Tibial nerve (tissue), 4 donors: ENCODE data around the gene CDK13. TPM values are rescaled to one million over a fixed set of nuclear protein-coding genes. Genes with fewer than 3 reads are reported as not detected.

Experiments used
- DNase-seq, 2 donors: peaks; one replicate each; pipeline ENCODE4 v3.0.0-alpha.2; 2019; ENCODE audit warnings: low spot score in 2 of 2
- H3K27ac ChIP-seq, 4 donors: fragments of 200-600 bp; sonication (generic) in 3 of 4; one replicate each; pipeline ENCODE4 v1.5.1; 2017 to 2019; ENCODE audit warnings: mild to moderate bottlenecking in 1 of 4
- H3K27me3 ChIP-seq, 2 donors: fragments of 200-600 bp; sonication (generic) in 1 of 2; one replicate each; pipeline versions ENCODE4 v1.5.1 to v1.6.0; 2017 to 2019
- H3K36me3 ChIP-seq, 3 donors: fragments of 200-600 bp; sonication (generic); one replicate each; pipeline ENCODE4 v1.5.1; 2018 to 2019
- H3K4me1 ChIP-seq, 4 donors: fragments of 200-600 bp; sonication (generic) in 3 of 4; one replicate each; pipeline ENCODE4 v1.5.1; 2017 to 2019
- H3K4me3 ChIP-seq, 4 donors: fragments of 200-600 bp; sonication (generic) in 3 of 4; one replicate each; pipeline ENCODE4 v1.5.1; 2017 to 2019; ENCODE audit warnings: mild to moderate bottlenecking in 1 of 4, moderate library complexity in 1 of 4
- H3K9me3 ChIP-seq, 4 donors: fragments of 200-600 bp; sonication (generic) in 3 of 4; one replicate each; pipeline ENCODE4 v1.5.1; 2017 to 2019
- EP300 ChIP-seq, 2 donors: sonication (generic); formaldehyde crosslinking; IDR thresholded peaks; one replicate each; pipeline ENCODE4 v1.6.1; 2017; ENCODE audit warnings: antibody characterized with exemption in 2 of 2, mild to moderate bottlenecking in 1 of 2
- POLR2A ChIP-seq, 2 donors: fragments of 450-650 bp; IDR thresholded peaks; one replicate each; pipeline ENCODE4 v1.6.1; 2017; ENCODE audit warnings: antibody characterized with exemption in 2 of 2, mild to moderate bottlenecking in 2 of 2, moderate library complexity in 2 of 2
- WGBS, 2 donors: methylation state at CpG; one replicate each; pipeline ENCODE4 v1.1.5; 2018; 5-methylcytosine and 5-hydroxymethylcytosine counted together
- total RNA-seq, 4 donors: library from RNA; depleted of rRNA; stranded (reverse); fragments of >200 nt; gene quantifications; one replicate each; pipeline ENCODE4 v1.1.0, GENCODE V29; 2016
- TF ChIP-seq, protein P1 (sequence below), 5 experiments: fragments of 200-600 bp in 3 of 5; fragments of 450-650 bp in 2 of 5; sonication (generic) in 3 of 5; IDR thresholded peaks; one replicate each; pipeline ENCODE4 v1.5.1; 2016 to 2019; ENCODE audit warnings: antibody characterized with exemption in 5 of 5, mild to moderate bottlenecking in 3 of 5, moderate library complexity in 2 of 5

The CDK13 gene
- total RNA-seq, 4 donors from 2014 or later, result 87.8 to 128 (median 114) TPM

- H3K27me3 ChIP-seq, result no peaks in the 10 kb centered on the region
- H3K27ac ChIP-seq, result no peak overlapping the region
- no peak for DNase-seq
- WGBS, 2 donors, result 98 to 99% methylated on average over 3 of the region's 3 CpGs
- H3K9me3 ChIP-seq, result no peaks in the 10 kb centered on the region
- peaks cover 0 to 40% (median 0%) of the 10 kb centered on the region in 3 donors for H3K36me3 ChIP-seq
- TF ChIP-seq POLR2A (IDR thresholded peaks at IDR 0.05) (no peak), EP300 (IDR thresholded peaks at IDR 0.05) (no peak)
- TF ChIP-seq, protein P1, sequence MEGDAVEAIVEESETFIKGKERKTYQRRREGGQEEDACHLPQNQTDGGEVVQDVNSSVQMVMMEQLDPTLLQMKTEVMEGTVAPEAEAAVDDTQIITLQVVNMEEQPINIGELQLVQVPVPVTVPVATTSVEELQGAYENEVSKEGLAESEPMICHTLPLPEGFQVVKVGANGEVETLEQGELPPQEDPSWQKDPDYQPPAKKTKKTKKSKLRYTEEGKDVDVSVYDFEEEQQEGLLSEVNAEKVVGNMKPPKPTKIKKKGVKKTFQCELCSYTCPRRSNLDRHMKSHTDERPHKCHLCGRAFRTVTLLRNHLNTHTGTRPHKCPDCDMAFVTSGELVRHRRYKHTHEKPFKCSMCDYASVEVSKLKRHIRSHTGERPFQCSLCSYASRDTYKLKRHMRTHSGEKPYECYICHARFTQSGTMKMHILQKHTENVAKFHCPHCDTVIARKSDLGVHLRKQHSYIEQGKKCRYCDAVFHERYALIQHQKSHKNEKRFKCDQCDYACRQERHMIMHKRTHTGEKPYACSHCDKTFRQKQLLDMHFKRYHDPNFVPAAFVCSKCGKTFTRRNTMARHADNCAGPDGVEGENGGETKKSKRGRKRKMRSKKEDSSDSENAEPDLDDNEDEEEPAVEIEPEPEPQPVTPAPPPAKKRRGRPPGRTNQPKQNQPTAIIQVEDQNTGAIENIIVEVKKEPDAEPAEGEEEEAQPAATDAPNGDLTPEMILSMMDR (IDR thresholded peaks at IDR 0.05), result no peak
- no peak overlapping the region for H3K4me3 ChIP-seq
- no peaks in the 10 kb centered on the region for H3K4me1 ChIP-seq
These were observed 74.8 kb downstream of the CDK13 start for GRCh38 chr7:40024841-40025240.

DNA sequence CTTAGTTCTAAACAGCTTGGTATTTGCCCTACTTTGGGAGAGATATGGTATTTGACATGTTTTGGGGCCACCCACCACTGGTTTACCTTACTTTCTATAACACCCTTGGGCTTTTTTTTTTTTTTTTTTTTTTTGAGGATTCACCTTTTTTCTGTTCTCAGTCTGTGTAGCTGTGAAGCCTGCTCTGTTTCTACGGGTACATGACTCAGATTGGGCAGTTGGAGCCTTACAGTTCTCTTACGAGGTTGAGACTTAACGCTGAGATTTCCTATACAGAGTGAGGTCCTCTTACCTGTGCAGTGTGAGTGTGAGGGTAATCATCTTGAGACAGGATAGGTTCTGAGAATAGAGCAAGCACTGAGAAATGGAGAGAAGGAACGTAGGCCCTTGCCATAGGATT lies 77.5 kb downstream of the CDK13 start:
- 93 to 97% methylated on average over 4 of the region's 4 CpGs for WGBS, 2 donors
- TF ChIP-seq, protein P1 (IDR thresholded peaks at IDR 0.05), result no peak
- TF ChIP-seq EP300 (IDR thresholded peaks at IDR 0.05) (no peak), POLR2A (IDR thresholded peaks at IDR 0.05) (no peak)
- Histone ChIP-seq H3K27ac (no peak overlapping the region), H3K4me3 (no peak overlapping the region), H3K36me3 (peaks cover 0 to 48% (median 0%) of the 10 kb centered on the region in 3 donors), H3K27me3 (no peaks in the 10 kb centered on the region), H3K4me1 (no peaks in the 10 kb centered on the region), H3K9me3 (no peaks in the 10 kb centered on the region)
- DNase-seq, result no peak

GRCh38 chr7:40033826-40034225 lies 83.8 kb downstream of the CDK13 start:
- Histone ChIP-seq H3K4me3 (no peak overlapping the region), H3K4me1 (peaks cover 0 to 13% (median 0%) of the 10 kb centered on the region in 4 donors), H3K27ac (no peak overlapping the region), H3K27me3 (no peaks in the 10 kb centered on the region), H3K36me3 (peaks cover 0 to 56% (median 0%) of the 10 kb centered on the region in 3 donors), H3K9me3 (peaks cover 0 to 11% (median 2%) of the 10 kb centered on the region in 4 donors)
- 82 to 95% methylated on average over 1 of the region's 1 CpG for WGBS, 2 donors
- TF ChIP-seq, protein P1 (IDR thresholded peaks at IDR 0.05), result no peak
- TF ChIP-seq POLR2A (IDR thresholded peaks at IDR 0.05) (no peak), EP300 (IDR thresholded peaks at IDR 0.05) (no peak)
- no peak for DNase-seq

DNA sequence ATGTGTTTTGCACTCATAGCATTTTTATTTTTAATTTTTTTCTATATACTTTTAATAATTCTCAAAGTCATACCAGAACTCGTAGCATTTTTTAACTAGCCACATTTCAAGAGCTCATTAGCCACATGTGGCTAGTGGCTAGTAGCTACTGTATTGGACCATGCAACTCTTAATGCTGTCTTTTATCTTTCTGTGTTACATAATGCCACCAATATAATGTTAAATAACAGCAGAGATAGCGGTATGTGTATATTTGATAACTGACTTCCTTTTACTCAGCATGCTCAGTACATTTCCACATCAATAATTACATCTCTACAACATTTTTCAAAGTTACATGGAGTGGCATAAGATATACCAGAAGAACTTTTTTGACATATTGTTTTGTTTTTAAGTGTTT lies 91.4 kb downstream of the CDK13 start:
- no peak overlapping the region for H3K27ac ChIP-seq
- peaks cover 0 to 54% (median 0%) of the 10 kb centered on the region in 3 donors for H3K36me3 ChIP-seq
- no peaks in the 10 kb centered on the region for H3K4me1 ChIP-seq
- no peaks in the 10 kb centered on the region for H3K27me3 ChIP-seq
- H3K9me3 ChIP-seq, result peaks cover 0 to 11% (median 2%) of the 10 kb centered on the region in 4 donors
- WGBS, 2 donors, result 94 to 95% methylated on average over 2 of the region's 2 CpGs
- TF ChIP-seq, protein P1 (IDR thresholded peaks at IDR 0.05), result no peak
- TF ChIP-seq EP300 (IDR thresholded peaks at IDR 0.05), result no peak
- no peak for TF ChIP-seq POLR2A (IDR thresholded peaks at IDR 0.05)
- no peak for DNase-seq
- no peak overlapping the region for H3K4me3 ChIP-seq

DNA sequence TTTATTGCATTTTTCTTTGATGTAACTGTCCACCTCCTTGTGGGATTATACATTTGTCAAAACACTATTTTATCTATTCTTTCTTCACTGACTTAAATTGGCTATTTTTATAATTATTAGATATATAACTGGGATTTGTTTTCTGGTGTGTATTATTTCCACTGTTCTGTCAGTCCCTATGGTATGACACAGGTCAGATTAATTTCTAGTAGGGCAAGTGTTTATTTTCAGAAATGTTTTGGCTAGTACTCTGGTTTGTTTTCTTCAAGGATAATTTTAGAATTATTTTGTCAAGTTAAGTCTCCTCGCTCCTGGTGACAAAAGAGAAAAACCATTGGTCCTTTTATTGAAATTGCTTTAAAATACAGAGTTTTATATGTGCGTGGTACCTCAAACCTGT lies 93.1 kb downstream of the CDK13 start:
- Histone ChIP-seq H3K27me3 (no peaks in the 10 kb centered on the region), H3K27ac (no peak overlapping the region), H3K36me3 (peaks cover 0 to 44% (median 0%) of the 10 kb centered on the region in 3 donors), H3K4me3 (no peak overlapping the region), H3K4me1 (no peaks in the 10 kb centered on the region), H3K9me3 (no peaks in the 10 kb centered on the region)
- 89 to 90% methylated on average over 2 of the region's 2 CpGs for WGBS, 2 donors
- TF ChIP-seq EP300 (IDR thresholded peaks at IDR 0.05), result no peak
- no peak for DNase-seq

DNA sequence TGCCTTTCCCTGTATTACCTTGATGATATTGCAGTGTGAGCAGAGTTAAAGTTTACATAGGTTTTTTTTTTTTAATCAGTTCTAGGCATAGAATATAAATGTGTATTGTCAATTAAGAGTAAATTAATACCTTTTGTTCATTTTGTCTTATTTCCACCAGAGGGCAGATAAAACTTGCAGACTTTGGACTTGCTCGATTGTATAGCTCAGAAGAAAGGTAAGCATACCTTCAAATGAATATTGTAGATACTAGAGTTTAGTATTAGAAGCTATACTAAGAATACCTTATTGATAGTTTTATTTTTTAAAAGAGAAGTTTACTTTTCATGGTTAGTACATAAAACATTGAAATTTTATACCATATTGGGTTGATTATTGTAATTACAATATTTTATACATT lies 97.6 kb downstream of the CDK13 start:
- 76 to 79% methylated on average over 1 of the region's 1 CpG for WGBS, 2 donors
- Histone ChIP-seq H3K36me3 (peaks cover 0 to 25% (median 0%) of the 10 kb centered on the region in 3 donors), H3K4me3 (no peak overlapping the region), H3K9me3 (no peaks in the 10 kb centered on the region), H3K27ac (no peak overlapping the region), H3K27me3 (no peaks in the 10 kb centered on the region), H3K4me1 (peaks cover 0 to 6% (median 0%) of the 10 kb centered on the region in 4 donors)
- no peak for DNase-seq
- TF ChIP-seq, protein P1 (IDR thresholded peaks at IDR 0.05), result no peak
- TF ChIP-seq EP300 (IDR thresholded peaks at IDR 0.05) (no peak), POLR2A (IDR thresholded peaks at IDR 0.05) (no peak)
